ENCODE data around the gene MBD3L2B.

MBD3L2B gene

DNA sequence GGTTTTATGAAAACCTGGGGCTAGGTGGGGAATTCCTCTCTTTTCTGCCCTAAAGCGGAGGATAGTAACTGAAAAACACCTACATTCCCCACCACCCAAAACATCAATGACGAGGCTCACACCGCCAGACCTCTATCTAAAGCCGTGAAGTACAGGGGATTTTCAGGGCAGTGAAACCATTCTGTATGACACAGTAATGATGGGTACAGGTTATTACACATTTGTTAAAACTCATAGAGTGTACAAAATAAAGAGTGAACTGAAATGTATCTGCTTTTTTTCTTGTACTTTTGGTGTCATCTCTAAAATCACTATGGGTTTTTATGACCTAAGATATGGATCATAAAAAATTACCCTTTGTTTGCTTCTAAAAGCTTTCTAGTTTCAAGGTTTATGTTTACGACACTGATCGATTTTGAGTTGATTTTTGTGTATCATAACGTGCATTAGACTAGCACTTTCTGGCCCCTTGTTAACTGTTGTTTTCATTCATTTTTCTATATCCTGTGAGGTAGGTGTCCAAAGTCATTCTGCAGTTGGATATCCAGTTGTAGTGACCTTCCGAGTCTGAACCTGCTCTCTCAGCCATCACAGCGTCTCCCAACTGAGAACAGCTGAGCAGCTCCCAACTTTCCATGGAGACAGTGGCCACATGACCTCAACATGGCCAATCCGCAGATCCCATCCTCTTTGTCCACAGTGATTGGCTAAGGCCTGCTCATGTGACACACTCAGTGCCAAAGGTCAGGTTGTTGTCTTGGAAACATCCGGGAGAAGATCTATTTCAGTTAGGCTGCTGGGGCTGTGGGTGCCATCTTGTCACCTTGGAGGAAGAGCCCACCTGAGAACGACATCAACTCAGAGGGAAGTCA is 10.3 kb downstream of the MBD3L2B start:
- DNase-seq (ENCODE audit: low read depth in 2 of 2): no peak

DNA sequence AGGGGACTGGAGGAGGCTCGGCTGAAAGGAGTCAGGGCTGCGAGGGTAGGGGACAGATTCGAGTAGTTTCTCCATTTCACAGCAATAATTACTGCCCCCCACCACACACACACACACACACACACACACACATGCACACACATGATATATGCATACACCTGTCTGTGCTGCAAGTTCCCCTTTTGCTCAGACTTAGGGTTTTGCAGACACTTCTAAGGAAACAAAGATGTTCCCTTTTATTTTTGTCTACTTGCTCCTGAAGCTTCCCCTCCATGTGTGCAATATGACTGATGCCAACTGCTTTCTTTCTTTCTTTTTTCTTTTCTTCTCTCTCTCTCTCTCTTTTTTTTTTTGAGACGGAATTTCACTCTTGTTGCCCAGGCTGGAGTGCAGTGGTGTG is 13.4 kb downstream of the MBD3L2B start:
- DNase-seq (ENCODE audit: low read depth in 2 of 2): no peak

DNA sequence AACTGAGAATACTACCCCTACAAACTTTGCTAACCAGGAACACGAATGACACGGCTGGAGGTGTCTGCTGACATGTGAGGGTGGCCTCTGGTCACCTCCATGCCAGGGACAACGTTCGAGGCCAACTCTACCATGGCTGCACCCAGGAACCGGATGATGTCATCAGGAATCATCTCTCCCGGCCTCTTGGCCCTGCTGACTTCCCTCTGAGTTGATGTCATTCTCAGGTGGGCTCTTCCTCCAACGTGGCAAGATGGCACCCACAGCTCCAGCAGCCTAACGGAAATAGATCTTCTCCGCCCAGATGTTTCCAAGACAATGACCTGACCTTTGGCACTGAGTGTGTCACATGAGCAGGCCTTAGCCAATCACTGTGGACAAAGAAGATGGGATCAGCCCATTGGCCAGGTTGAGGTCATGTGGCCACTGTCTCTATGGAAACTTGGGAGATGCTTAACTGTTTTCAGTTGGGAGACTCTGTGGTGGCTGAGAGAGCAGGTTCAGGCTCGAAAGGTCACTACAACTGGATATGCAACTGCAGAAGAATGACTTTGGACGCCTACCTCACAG is 15.0 kb downstream of the MBD3L2B start:
- no peak for DNase-seq (ENCODE audit: low read depth in 2 of 2)

DNA sequence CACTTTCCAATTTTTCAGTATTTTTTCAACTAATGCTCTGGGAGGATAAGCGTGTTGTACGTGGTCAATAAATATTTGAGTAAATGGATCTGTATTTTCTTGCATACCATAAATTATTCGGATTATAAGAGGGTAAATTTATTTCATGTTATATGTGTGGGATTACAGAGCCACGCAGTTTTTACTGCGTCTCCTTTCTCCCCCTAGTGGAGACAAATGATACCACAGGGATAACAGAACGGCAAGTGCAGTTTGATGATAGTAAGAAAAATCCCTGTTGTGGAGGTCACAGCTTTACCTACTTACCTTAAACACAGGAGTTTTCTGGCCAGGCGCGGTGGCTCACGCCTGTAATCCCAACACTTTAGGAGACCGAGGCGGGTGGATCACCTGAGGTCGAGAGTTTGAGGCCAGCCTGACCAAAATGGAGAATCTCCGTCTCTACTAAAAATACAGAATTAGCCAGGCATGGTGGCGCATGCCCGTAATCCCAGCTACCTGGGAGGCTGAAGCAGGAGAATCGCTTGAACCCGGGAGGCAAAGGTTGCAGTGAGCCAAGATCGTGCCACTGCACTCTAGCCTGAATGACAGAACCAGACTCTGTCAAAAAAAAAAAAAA is 16.8 kb downstream of the MBD3L2B start:
- no peak for DNase-seq (ENCODE audit: low read depth in 2 of 2)

DNA sequence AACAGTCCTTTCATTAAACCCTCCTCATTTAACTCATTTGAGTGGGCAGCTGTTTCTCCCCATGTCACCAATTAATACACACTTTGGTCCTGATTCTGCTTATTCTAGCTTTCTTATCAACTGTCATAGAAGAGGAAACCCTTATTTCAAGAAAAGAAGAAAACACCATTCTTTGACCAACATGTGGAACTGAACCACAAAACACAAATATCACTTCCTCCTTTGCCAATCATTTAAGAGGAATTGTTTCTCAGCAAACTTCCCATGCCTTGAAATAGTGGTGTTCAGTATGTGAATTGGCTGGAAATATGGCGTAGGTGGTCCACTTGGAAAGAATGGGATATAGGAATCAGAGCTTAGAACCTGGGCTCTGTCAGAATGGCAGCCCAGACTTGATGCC is 20.4 kb downstream of the MBD3L2B start:
- no peak for DNase-seq (ENCODE audit: low read depth in 2 of 2)

DNA sequence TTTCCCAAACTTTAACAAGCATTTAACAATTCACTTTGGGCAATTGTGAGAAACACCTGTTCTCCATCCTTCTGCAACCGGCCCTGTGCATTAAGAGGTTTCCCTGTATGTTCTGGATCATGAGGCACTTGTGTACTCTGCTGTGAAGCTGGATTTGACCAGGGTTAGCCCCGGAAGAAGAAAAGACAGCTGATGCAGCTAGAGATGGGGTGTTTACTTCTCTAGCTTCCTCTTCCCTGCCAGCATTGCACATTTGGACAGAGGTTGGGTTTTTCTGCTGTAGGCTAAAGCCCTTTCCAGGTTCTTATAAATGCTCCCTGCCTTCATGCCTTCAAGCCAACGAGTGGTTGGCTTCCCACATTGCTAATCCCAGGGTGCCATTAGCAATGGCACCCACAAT is 20.9 kb downstream of the MBD3L2B start:
- no peak for DNase-seq (ENCODE audit: low read depth in 2 of 2)

DNA sequence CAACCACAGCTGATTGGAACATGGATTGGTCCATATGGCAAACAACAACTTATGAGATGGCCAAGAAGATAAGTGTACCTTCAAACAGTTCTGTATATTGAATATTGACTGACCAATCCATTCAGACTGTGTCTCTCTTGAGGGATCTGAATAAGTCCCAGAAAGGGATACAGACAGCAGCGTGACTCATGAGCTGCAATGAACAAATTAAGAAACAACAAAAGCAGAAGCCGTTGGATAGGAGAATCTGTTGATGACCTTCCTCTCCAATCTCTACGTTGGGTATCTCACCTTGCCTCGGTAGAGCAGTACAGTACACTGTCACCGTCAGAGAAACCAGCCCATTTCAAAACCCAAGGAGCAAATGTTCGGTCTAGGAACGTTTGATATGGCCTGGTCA is 21.3 kb downstream of the MBD3L2B start:
- DNase-seq (ENCODE audit: low read depth in 2 of 2): no peak

DNA sequence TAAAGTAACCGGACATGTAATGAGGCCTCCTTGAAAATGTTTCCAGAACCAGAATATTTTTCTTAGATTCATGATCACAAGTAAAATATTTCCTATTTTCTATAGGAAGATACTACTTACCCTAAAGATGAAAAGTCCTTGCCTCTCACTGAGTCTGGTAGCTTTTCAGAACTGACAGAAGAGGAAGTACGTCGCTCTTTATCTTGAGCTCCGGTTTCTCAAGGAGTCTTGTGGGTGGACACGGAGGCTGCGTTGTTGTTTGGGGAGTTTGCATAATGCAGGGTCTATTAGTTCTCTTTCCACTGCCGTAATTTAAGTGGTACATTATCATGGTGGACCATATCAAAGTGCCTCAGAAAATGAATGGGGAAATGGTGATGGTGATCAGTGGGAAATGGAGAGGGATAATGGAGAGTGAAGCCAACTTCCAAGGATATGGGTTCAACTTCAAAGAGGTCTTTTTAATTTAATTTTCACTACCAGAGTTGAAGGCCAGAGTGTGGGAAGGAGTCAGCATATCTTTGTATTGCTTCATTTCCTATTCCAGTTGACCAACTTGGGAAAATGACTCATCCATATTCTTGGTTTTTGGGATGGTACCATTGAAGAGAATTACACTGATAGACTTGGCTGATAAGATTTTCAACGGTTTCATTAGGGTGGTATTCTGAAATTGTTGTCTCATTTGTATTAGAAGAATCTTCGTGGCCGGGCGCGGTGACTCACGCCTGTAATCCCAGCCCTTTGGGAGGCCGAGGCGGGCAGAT is 23.4 kb downstream of the MBD3L2B start:
- no peak for DNase-seq (ENCODE audit: low read depth in 2 of 2)

DNA sequence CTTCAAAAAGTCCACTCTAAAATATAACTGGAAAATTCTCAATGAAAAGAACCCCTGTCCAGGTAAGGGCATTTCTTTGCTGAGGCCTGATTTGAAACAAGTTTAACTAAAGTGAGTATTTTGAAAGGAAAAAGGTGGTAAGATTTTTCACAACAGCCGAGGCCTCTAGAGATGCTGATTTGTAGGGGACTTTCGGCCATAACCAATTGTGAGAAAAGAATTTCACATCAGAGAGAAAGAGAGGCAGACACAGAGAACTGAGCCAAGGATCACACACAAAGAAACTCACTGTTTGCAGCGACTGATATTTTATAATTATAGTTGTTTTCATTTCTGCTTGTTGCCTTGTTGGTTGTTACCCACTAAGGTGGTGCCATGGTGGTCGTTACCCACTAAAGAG is 24.4 kb downstream of the MBD3L2B start:
- DNase-seq (ENCODE audit: low read depth in 2 of 2): no peak

DNA sequence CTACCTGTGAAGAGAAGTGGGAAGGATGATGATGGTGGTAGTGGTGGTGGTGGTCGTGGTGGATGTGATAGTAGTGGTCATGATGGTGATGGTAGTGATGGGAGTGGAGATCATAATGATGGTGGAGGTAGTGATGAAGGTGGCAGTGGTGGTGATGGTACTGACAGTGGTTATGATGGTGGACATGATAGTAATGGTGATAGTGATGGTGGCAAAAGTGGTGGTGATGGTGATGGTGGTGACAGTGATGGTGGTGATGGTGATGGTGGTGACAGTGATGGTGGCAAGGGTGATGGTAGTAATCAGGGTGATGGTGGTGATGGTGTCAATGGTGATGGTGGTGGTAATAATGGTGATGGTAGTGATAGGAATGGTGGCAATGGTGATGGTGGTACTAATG is 26.2 kb downstream of the MBD3L2B start:
- no peak for DNase-seq (ENCODE audit: low read depth in 2 of 2)

DNA sequence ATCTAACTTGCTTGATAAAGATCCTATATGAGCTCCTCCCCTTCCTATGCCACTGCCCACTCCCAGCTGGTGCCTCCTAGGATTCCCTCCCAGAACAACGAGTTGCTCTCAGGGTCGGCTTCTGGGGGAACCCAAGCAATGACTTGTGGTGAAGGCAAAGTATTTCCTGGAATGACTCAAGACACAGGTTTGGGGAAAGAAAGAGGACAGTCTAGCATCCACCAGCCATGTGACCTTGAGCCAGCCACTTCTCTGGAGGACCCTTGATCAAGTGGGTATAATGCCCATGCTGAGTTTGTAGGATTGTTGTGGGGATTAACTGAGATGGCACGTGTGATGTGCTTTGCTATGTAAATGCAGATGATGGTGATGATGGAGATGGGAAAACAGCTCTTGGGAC is 33.0 kb downstream of the MBD3L2B start:
- DNase-seq (ENCODE audit: low read depth in 2 of 2): no peak

DNA sequence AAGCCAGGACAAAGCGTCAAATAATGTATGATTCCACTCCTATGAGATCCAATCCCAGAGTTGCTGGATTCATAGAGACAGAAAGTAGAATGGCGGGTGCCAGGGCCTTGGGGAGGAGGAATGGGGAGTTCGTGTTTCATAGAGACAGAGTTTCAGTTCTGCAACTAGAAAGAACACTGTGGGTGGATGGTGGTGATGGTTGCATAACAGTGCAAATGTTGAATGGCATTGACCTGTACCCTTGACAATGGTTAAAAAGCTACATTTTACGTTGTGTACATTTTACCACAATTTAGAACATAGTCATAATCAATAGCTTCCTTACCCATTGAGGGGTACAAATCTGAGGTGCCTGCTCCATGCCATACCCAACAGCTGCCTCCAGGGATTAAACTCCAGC is 33.4 kb downstream of the MBD3L2B start:
- no peak for DNase-seq (ENCODE audit: low read depth in 2 of 2)

DNA sequence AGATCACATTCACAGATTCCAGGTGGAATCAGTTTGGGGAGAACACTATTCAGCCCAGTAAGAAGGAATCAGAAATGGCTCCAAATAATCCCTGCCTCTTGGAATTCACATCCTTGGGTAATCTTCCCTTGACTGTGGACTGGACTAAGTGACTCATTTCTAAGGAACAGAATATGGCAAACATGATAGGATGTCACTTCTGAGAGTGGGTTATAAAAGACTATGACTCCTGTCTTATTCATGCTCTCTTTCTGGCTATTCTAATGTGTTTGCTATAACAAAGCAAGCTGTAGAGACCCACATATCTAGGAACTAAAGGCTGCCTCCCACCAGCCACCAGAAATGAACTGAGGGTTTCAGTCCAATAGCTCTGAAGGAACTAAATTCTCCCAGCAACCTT is 37.8 kb downstream of the MBD3L2B start:
- DNase-seq (ENCODE audit: low read depth in 2 of 2): no peak

DNA sequence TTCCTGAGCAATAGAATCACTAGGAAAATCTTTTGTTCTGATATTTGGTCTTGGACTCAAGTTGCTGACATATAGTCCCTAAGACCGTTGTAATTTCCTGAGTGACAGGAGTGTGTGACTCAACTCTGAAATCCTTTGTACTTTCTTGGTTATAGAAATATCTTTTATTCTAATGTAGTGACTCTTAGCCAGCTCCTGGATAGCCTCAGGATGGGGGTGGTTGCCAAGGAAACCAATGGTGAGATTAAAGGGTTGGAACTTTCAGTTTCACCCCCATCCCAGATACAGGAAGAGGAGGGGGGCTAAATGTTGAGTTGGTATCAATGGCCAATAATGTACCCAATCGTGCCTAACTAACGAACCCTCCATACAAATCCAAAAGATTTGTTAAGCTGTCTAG is 41.8 kb downstream of the MBD3L2B start:
- DNase-seq (ENCODE audit: low read depth in 2 of 2): peak in 1 of 2 experiments; percentile 5

DNA sequence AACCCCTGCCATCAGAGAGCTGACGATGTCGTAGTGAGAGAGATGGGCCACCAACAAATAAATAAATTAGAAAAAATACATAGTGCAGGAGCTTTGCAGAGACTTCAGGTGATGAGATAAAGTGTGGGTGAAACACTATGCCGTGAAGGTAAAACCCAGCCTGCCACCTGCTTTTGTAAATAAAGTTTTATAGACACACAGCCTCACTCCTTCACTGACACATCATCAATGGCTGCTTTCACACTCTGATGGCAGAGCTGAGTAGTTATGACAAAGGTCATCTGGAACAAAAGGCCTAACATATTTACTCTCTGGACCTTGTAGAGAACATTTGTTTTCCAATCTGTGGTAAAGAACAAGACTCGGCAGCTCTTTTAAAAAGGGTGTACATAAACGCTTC is 45.0 kb downstream of the MBD3L2B start:
- DNase-seq (ENCODE audit: low read depth in 2 of 2): no peak

DNA sequence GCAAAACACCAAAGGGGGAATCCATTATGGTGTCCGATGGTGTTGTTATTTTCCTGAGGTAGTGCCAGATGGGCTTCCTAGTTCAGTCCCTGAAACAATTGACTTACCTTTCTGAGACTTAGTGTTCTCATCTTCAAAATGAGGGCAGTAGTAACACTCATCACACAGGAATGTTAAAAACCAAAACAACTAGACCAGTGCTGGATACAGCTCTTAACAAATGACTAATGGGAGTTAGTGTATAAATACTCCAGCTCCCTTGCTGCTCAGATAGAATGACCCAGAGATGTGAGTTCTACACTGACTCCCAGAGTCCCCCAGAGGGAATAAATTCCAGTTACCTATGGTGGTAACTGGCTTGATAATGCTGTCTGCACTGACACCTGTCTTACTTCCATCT is 49.9 kb downstream of the MBD3L2B start:
- DNase-seq (ENCODE audit: low read depth in 2 of 2): no peak

DNA sequence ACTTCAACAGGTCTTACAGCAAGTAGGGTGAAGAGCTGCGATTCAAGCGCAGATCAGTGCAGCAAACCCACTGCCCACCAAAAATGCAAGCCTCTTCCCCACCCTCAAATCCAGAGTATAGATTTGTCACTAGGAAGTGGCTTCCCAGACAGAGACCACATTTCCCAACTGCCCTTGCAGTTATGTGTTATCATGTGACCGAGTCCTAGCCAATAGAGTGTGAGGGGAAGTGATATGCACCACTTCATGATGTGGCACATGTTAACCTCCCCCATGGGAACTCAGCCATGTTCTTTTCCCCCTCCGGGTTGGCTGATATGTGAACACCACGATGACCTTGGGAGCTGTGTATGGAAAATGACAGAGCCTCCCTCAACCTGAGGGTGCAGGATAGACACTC is 50.8 kb downstream of the MBD3L2B start:
- no peak for DNase-seq (ENCODE audit: low read depth in 2 of 2)

DNA sequence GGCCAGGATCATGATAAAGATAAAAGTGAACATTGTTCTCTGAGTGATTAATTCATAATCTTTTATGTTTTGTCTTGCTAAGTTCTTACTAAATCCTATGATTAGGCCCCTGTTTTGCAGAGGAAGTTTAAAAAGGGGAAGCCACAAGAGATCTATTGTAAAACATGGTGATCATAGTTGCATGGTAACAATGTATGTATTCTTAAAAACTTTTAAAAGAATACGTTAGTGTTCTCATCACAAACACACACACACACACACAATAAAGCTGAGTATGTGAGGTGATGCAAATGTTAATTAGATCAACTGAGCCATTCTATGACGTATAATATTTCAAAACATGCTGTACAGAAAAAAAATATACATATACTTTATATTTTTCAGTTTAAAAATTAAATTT is 51.2 kb downstream of the MBD3L2B start:
- DNase-seq (ENCODE audit: low read depth in 2 of 2): no peak

DNA sequence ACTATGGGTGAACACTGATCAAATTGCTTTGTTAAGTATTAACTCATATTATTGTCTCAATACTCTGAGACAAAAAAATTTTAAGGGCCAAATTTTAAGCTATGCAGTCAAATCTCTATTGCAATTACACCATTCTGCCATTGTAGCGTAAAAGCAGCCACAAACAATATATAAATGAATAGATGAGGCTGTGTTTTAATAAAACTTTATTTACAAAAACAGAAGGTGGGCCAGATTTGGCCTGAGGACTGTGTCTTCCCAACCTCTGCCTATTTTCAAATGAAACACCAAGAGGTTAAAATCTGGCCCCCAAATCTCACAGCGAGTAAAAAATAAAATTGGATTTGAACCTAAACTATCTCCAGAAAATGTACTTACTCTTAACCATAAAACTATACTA is 51.7 kb downstream of the MBD3L2B start:
- DNase-seq (ENCODE audit: low read depth in 2 of 2): no peak

Measured in stimulated activated CD4-positive, alpha-beta T cell treated with anti-CD3 and anti-CD28 coated beads, Interleukin-12 subunit alpha, Interleukin-12 subunit beta, amount 100 ng/mL, for 24 hours (primary cell).